ENCODE results near the gene ALG1L2.
"Not testable (repeated sequence)": the region's sequence is repeated elsewhere in the genome, so short reads cannot be mapped to it uniquely, and the experiment has no call there.

Gene ALG1L2

DNA sequence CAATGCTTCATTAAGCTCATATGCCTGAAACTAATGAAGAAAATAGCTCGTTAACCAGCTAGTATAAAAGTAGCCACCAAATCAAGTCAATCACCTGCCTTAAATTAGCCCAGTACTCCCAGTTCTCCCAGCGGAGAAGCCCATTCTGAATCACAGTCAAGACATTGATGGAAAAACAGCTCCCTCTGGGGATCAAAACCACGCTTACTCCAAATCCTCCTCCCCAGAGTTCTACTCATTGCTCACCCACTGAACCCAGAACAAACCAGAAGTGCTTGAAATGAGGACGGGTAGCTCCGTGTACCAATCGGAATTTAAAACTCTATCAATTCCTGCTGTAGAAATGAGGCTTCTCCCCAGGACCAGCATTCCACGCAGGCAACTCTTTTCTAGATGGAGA lies 54.7 kb downstream of the ALG1L2 start:
- not testable (repeated sequence) for DNase-seq

GRCh38 chr3:130137685-130138084 lies 56.1 kb downstream of the ALG1L2 start:
- DNase-seq, result not testable (repeated sequence)

DNA sequence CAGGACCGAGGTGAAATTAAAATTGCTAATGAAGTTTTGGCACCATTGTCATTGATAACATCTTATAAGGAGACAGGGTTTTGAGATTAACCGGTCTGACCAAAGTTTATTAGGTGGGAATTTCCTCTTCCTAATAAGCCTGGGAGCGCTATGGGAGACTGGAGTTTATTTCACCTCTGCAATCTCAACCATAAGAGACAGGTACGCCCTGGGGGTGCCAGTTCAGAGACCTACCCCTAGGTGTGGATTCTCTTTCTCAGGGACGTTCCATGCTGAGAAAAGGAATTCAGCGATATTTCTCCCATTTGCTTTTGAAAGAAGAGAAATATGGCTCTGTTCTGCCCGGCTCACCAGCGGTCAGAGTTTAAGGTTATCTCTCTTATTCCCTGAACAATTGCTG lies 57.4 kb downstream of the ALG1L2 start:
- not testable (repeated sequence) for DNase-seq

- DNase-seq, result not testable (repeated sequence)
These were observed 59.1 kb downstream of the ALG1L2 start for GRCh38 chr3:130140756-130141155.

DNA sequence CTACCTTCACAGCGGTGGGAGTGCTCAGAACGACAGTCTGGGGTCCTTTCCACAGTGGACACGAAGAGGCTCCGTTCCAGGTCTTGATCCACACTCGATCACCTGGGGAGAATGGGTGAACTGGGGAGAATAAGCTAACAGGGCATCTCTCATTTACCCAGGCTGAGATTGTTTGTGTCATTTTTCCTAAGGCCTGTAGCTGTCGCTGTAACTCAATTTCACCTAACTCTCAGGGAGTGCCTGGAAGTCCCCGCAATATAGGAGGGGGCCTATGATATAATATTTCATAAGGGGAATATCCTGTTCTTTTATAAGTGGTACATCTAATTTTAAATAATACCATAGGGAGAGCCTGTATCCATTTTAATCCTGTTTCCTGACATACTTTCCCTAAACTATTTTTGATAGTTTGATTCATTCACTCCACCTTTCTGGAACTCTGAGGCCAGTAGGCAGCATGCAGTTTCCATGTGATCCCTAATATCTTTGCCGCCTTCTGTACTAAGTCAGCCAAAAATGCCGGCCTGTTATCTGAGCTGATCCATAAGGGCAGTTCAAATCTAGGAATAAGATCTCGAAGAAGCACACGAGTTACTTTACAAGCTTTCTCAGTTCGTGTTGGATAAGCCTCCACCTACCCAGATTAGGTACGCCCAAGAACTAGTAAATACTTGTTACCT lies 62.2 kb downstream of the ALG1L2 start:
- DNase-seq, result not testable (repeated sequence)

DNA sequence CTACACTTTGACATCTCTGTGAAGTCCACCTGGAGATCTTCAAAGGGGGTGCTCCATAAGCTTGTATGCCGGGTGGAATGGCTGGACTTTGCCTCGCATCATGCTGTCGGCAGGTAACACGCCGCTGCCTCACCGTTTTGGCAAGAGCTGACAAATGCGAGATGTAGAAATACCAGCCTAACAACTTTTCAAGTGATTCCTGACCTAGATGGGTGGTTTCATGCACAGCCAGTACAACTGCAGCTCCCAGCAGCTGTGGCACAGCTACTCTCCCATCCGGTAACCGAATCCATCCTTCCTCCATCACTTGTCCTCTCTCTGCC lies 62.7 kb downstream of the ALG1L2 start:
- DNase-seq, result not testable (repeated sequence)

GRCh38 chr3:130145456-130145855 lies 63.8 kb downstream of the ALG1L2 start:
- not testable (repeated sequence) for DNase-seq

DNA sequence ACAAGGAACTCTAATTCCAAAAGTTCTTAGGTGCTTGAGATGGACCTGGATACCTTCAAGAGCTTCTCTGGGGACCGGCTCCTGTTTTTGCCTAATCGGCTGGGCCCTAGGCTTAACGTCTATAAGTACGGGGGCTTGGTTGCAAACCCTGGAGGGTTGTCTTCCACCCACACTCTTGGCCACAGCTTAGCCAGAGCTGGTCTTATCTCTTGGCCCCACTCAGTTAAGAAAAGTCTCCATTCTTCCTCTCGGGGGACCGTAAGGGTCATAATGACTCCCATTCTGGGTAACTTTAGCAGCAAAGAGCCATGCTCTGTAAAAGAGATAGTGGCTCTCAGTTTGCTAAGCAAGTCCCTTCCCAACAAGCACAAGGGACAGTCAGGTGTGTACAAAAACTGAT lies 64.8 kb downstream of the ALG1L2 start:
- DNase-seq, result not testable (repeated sequence)
